Upper lobe of left lung (tissue), 4 donors: ENCODE results near the gene STXBP5L.

Source experiments
- EP300 ChIP-seq, 4 donors: sonication (generic); formaldehyde crosslinking; IDR thresholded peaks; one replicate each; pipeline ENCODE4 v1.5.1; 2017; ENCODE audit warnings: antibody characterized with exemption in 4 of 4, control low read depth in 2 of 4
- TF ChIP-seq, protein P1 (sequence below), 6 experiments: fragments of 450-650 bp in 4 of 6; fragments of 200-600 bp in 2 of 6; sonication (generic) in 2 of 6; IDR thresholded peaks; one replicate each; pipeline ENCODE4 v1.5.1; 2016 to 2019; ENCODE audit warnings: antibody characterized with exemption in 6 of 6

- TF ChIP-seq, protein P1, sequence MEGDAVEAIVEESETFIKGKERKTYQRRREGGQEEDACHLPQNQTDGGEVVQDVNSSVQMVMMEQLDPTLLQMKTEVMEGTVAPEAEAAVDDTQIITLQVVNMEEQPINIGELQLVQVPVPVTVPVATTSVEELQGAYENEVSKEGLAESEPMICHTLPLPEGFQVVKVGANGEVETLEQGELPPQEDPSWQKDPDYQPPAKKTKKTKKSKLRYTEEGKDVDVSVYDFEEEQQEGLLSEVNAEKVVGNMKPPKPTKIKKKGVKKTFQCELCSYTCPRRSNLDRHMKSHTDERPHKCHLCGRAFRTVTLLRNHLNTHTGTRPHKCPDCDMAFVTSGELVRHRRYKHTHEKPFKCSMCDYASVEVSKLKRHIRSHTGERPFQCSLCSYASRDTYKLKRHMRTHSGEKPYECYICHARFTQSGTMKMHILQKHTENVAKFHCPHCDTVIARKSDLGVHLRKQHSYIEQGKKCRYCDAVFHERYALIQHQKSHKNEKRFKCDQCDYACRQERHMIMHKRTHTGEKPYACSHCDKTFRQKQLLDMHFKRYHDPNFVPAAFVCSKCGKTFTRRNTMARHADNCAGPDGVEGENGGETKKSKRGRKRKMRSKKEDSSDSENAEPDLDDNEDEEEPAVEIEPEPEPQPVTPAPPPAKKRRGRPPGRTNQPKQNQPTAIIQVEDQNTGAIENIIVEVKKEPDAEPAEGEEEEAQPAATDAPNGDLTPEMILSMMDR (IDR thresholded peaks at IDR 0.05) = no peak
- TF ChIP-seq EP300 (IDR thresholded peaks at IDR 0.05) = no peak
These were observed 165.0 kb downstream of the STXBP5L start for GRCh38 chr3:121073011-121073410.
